ENCODE data around the gene PVALB.

The PVALB gene

GRCh38 chr22:36773935-36774334, 42.9 kb downstream of the PVALB start:
- H3K36me3 ChIP-seq (replicated peaks; ENCODE audit: insufficient read depth, low read length), result no peaks in the 10 kb centered on the region
- peaks cover 11% of the 10 kb centered on the region for H3K4me1 ChIP-seq (ENCODE audit: low read length)
- H3K79me2 ChIP-seq (ENCODE audit: low read length), result no peaks in the 10 kb centered on the region; the same call in 1 of the 2 replicates
- H3K27ac ChIP-seq (ENCODE audit: low read length), result no peak overlapping the region
- no peak overlapping the region for H3K4me2 ChIP-seq (ENCODE audit: low read depth, low read length)
- TF ChIP-seq EZH2phosphoT487 (IDR thresholded peaks at IDR 0.05; ENCODE audit: low read length) (no peak), EZH2 (optimal IDR thresholded peaks at IDR 0.05; ENCODE audit: low read depth, low read length) (no peak)
- TF ChIP-seq, protein P1, sequence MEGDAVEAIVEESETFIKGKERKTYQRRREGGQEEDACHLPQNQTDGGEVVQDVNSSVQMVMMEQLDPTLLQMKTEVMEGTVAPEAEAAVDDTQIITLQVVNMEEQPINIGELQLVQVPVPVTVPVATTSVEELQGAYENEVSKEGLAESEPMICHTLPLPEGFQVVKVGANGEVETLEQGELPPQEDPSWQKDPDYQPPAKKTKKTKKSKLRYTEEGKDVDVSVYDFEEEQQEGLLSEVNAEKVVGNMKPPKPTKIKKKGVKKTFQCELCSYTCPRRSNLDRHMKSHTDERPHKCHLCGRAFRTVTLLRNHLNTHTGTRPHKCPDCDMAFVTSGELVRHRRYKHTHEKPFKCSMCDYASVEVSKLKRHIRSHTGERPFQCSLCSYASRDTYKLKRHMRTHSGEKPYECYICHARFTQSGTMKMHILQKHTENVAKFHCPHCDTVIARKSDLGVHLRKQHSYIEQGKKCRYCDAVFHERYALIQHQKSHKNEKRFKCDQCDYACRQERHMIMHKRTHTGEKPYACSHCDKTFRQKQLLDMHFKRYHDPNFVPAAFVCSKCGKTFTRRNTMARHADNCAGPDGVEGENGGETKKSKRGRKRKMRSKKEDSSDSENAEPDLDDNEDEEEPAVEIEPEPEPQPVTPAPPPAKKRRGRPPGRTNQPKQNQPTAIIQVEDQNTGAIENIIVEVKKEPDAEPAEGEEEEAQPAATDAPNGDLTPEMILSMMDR (IDR thresholded peaks at IDR 0.05; ENCODE audit: low read length), result peak; percentile 41
- H3K27me3 ChIP-seq (replicated peaks; ENCODE audit: insufficient read depth, low read length), result no peaks in the 10 kb centered on the region
- no peaks in the 10 kb centered on the region for H4K20me1 ChIP-seq (ENCODE audit: insufficient read depth, low read length)
- H3K4me3 ChIP-seq (ENCODE audit: low read length), result no peak overlapping the region
- no peak overlapping the region for H3K9ac ChIP-seq (ENCODE audit: low read length)
- no peaks in the 10 kb centered on the region for H3K9me2 ChIP-seq (replicated peaks; ENCODE audit: insufficient read depth, low read length)
- no peaks in the 10 kb centered on the region for H3K9me3 ChIP-seq (replicated peaks; ENCODE audit: insufficient read depth, low read length)
- H2AFZ ChIP-seq (ENCODE audit: low read length), result no peak overlapping the region
- no peaks in the 10 kb centered on the region for H3F3A ChIP-seq (ENCODE audit: insufficient read depth, low read length)
- peak; percentile 15 for DNase-seq

DNA sequence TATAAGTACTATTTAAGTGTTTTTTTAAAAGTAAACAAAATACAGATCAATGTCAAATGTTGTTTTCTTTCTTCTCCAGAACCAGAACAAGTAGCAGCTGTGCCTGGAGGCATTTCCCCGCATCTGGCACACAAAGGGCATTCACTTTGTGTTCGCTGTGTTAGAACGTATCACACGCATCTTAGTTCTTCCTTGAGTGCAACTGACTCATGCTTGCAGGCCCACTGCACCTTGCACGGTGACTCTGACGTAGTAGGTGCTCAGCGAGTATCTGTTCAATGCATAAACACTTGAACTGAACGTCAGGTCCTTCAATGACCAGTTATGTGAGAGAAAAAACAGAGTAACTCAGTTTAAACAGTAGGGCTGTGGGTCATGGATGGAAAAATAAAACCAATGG, 44.4 kb downstream of the PVALB start:
- H3K4me1 ChIP-seq (ENCODE audit: low read length), result peaks cover 11% of the 10 kb centered on the region
- no peaks in the 10 kb centered on the region for H4K20me1 ChIP-seq (ENCODE audit: insufficient read depth, low read length)
- no peak overlapping the region for H3K9ac ChIP-seq (ENCODE audit: low read length)
- no peaks in the 10 kb centered on the region for H3K27me3 ChIP-seq (replicated peaks; ENCODE audit: insufficient read depth, low read length)
- H3K9me2 ChIP-seq (replicated peaks; ENCODE audit: insufficient read depth, low read length), result no peaks in the 10 kb centered on the region
- no peaks in the 10 kb centered on the region; the same call in 1 of the 2 replicates for H3K79me2 ChIP-seq (ENCODE audit: low read length)
- H3K36me3 ChIP-seq (replicated peaks; ENCODE audit: insufficient read depth, low read length), result no peaks in the 10 kb centered on the region
- no peak overlapping the region for H3K27ac ChIP-seq (ENCODE audit: low read length)
- DNase-seq, result no peak
- H3K4me2 ChIP-seq (ENCODE audit: low read depth, low read length), result no peak overlapping the region
- no peak overlapping the region for H3K4me3 ChIP-seq (ENCODE audit: low read length)
- TF ChIP-seq, protein P1 (IDR thresholded peaks at IDR 0.05; ENCODE audit: low read length), result no peak
- no peak for TF ChIP-seq EZH2phosphoT487 (IDR thresholded peaks at IDR 0.05; ENCODE audit: low read length)
- TF ChIP-seq EZH2 (optimal IDR thresholded peaks at IDR 0.05; ENCODE audit: low read depth, low read length), result no peak
- H3K9me3 ChIP-seq (replicated peaks; ENCODE audit: insufficient read depth, low read length), result no peaks in the 10 kb centered on the region
- no peak overlapping the region for H2AFZ ChIP-seq (ENCODE audit: low read length)
- no peaks in the 10 kb centered on the region for H3F3A ChIP-seq (ENCODE audit: insufficient read depth, low read length)

- no peak overlapping the region for H3K4me3 ChIP-seq (ENCODE audit: low read length)
- no peak overlapping the region for H3K27ac ChIP-seq (ENCODE audit: low read length)
- no peak overlapping the region for H2AFZ ChIP-seq (ENCODE audit: low read length)
- H4K20me1 ChIP-seq (ENCODE audit: insufficient read depth, low read length), result no peaks in the 10 kb centered on the region
- H3K79me2 ChIP-seq (ENCODE audit: low read length), result no peaks in the 10 kb centered on the region; the same call in 1 of the 2 replicates
- peaks cover 7% of the 10 kb centered on the region for H3K4me1 ChIP-seq (ENCODE audit: low read length)
- no peaks in the 10 kb centered on the region for H3F3A ChIP-seq (ENCODE audit: insufficient read depth, low read length)
- DNase-seq, result no peak
- H3K9me3 ChIP-seq (replicated peaks; ENCODE audit: insufficient read depth, low read length), result no peaks in the 10 kb centered on the region
- H3K27me3 ChIP-seq (replicated peaks; ENCODE audit: insufficient read depth, low read length), result no peaks in the 10 kb centered on the region
- TF ChIP-seq EZH2phosphoT487 (IDR thresholded peaks at IDR 0.05; ENCODE audit: low read length) (no peak), EZH2 (optimal IDR thresholded peaks at IDR 0.05; ENCODE audit: low read depth, low read length) (no peak)
- TF ChIP-seq, protein P1 (IDR thresholded peaks at IDR 0.05; ENCODE audit: low read length), result no peak
- H3K9ac ChIP-seq (ENCODE audit: low read length), result no peak overlapping the region
- H3K4me2 ChIP-seq (ENCODE audit: low read depth, low read length), result no peak overlapping the region
- H3K9me2 ChIP-seq (replicated peaks; ENCODE audit: insufficient read depth, low read length), result no peaks in the 10 kb centered on the region
- no peaks in the 10 kb centered on the region for H3K36me3 ChIP-seq (replicated peaks; ENCODE audit: insufficient read depth, low read length)
These were observed 45.3 kb downstream of the PVALB start for GRCh38 chr22:36771356-36772063.
